Activated CD8-positive, alpha-beta T cell treated with anti-CD3 and anti-CD28 coated beads for 36 hours (primary cell): ENCODE measurements around the gene SLC9B1. TPM values are rescaled to one million over a fixed set of nuclear protein-coding genes. Genes with fewer than 3 reads are reported as not detected.
A peak's percentile ranks its signal among the peaks of the same experiment; 100 is the strongest.

Experiments
- ATAC-seq: fragments of 200-7000 bp; cut with Tn5 transposase; one replicate; pipeline ENCODE4 v1.10.0; 2021; ENCODE audit warnings: mild to moderate bottlenecking, moderate library complexity
- CTCF ChIA-PET: fragments of 350-600 bp; sonication (Branson Sonifier 250); formaldehyde crosslinking; loops from one replicate; lab custom pipeline; 2021; ENCODE audit warnings: antibody characterized with exemption; lab: Charles Lee
- POLR2A ChIA-PET: fragments of 350-600 bp; sonication (Branson Sonifier 250); formaldehyde crosslinking; loops from one replicate; lab custom pipeline; 2021; ENCODE audit warnings: antibody characterized with exemption; lab: Charles Lee
- DNase-seq: peaks from one replicate; pipeline ENCODE4 v3.0.0-alpha.2; 2020
- H3K27ac Mint-ChIP-seq: one replicate; pipeline ENCODE4 v1.8.0; 2021; ENCODE audit warnings: mild to moderate bottlenecking, mixed read lengths
- H3K27me3 Mint-ChIP-seq: one replicate; pipeline ENCODE4 v1.8.0; 2021; ENCODE audit warnings: mixed read lengths
- H3K36me3 Mint-ChIP-seq: one replicate; pipeline ENCODE4 v1.8.0; 2021; ENCODE audit warnings: low read depth, mixed read lengths
- H3K4me1 Mint-ChIP-seq: one replicate; pipeline ENCODE4 v1.8.0; 2021; ENCODE audit warnings: low read depth, mixed read lengths
- H3K4me3 Mint-ChIP-seq: one replicate; pipeline ENCODE4 v1.8.0; 2021; ENCODE audit warnings: mild to moderate bottlenecking, moderate library complexity, mixed read lengths
- H3K9me3 Mint-ChIP-seq: one replicate; pipeline ENCODE4 v1.8.0; 2021; ENCODE audit warnings: mixed read lengths
- CTCF ChIP-seq: fragments of 200-600 bp; IDR thresholded peaks from one replicate; pipeline ENCODE4 v1.8.0; 2022; ENCODE audit warnings: antibody characterized with exemption, mild to moderate bottlenecking
- intact Hi-C: fragments of 100-400 bp; cut with micrococcal nuclease; formaldehyde crosslinking; loops from one replicate; pipeline ENCODE4 v1.10.0; 2022
- total RNA-seq, 2 experiments: library from RNA; stranded (reverse); gene quantifications; one replicate each; pipeline ENCODE4 v1.2.3, GENCODE V29; 2021

The SLC9B1 gene
- total RNA-seq, 2 experiments from 2014 or later: 1.9 to 2.4 TPM

- H3K36me3 Mint-ChIP-seq: peaks cover 37% of the 10 kb centered on the region
- no peaks in the 10 kb centered on the region for H3K9me3 Mint-ChIP-seq
- ATAC-seq (no peak), DNase-seq (no peak)
- H3K27me3 Mint-ChIP-seq: no peaks in the 10 kb centered on the region
- CTCF ChIA-PET: interaction anchor here (0.8 to 6.8 kb wide), 8 partner anchors 8 to 238 kb away, joined by 3 to 78 read pairs (median 6); partner anchors contain the start of gene BDH2
- no peak for TF ChIP-seq CTCF
- no peaks in the 10 kb centered on the region for H3K4me1 Mint-ChIP-seq
- no peak overlapping the region for H3K4me3 Mint-ChIP-seq
- POLR2A ChIA-PET: interaction anchor here (0.9 to 1.1 kb wide), 2 partner anchors 18 to 24 kb away, joined by 3 to 4 read pairs; partner anchors contain the start of gene SLC9B1
- intact Hi-C loops: no loop called here
- H3K27ac Mint-ChIP-seq: no peak overlapping the region
These were observed 24.7 kb upstream of the SLC9B1 start for GRCh38 chr4:103044183-103044582.

DNA sequence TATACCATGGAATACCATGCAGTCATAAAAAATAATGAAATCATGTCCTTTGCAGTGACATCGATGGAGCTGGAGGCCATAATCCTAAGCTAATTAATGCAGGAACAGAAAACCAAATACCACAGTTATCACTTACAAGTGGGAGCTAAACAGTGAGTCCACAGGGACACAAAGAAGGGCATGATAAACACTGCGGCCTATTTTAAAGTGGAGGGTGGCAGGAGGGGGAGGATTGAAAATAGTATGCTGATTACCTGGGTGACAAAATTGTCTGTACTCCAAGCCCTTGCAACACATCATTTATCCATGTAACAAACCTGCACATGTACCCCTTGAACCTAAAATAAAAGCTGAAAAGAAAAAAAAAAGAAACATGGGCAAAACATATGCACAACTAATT is 16.7 kb upstream of the SLC9B1 start:
- H3K4me1 Mint-ChIP-seq: peaks cover 4% of the 10 kb centered on the region
- no peak for ATAC-seq
- H3K4me3 Mint-ChIP-seq: no peak overlapping the region
- ChIA-PET CTCF (interaction anchor here (0.9 to 2.0 kb wide), 3 partner anchors 53 to 56 kb away, joined by 3 to 6 read pairs (median 3); no protein-coding TSS in a partner anchor), POLR2A (no interaction called here)
- H3K27ac Mint-ChIP-seq: no peak overlapping the region
- DNase-seq: no peak
- no peaks in the 10 kb centered on the region for H3K27me3 Mint-ChIP-seq
- no peak for TF ChIP-seq CTCF
- no peaks in the 10 kb centered on the region for H3K9me3 Mint-ChIP-seq
- intact Hi-C loops: no loop called here
- peaks cover 25% of the 10 kb centered on the region for H3K36me3 Mint-ChIP-seq

- POLR2A ChIA-PET: interaction anchor here (0.7 kb wide), 1 partner anchor 13 kb away, joined by 4 read pairs; no protein-coding TSS in a partner anchor
- intact Hi-C loops: no loop called here
- ATAC-seq (peak; percentile 66), DNase-seq (peak; percentile 19)
- Mint-ChIP-seq H3K9me3 (no peaks in the 10 kb centered on the region), H3K27me3 (no peaks in the 10 kb centered on the region), H3K4me3 (no peak overlapping the region), H3K4me1 (peaks cover 4% of the 10 kb centered on the region), H3K36me3 (peaks cover 28% of the 10 kb centered on the region), H3K27ac (no peak overlapping the region)
- TF ChIP-seq CTCF: peak; percentile 34
- CTCF ChIA-PET: interaction anchor here (0.9 to 1.4 kb wide), 6 partner anchors 11 to 405 kb away, joined by 3 to 8 read pairs (median 4); no protein-coding TSS in a partner anchor
These were observed 13.1 kb upstream of the SLC9B1 start for GRCh38 chr4:103032574-103032973.

DNA sequence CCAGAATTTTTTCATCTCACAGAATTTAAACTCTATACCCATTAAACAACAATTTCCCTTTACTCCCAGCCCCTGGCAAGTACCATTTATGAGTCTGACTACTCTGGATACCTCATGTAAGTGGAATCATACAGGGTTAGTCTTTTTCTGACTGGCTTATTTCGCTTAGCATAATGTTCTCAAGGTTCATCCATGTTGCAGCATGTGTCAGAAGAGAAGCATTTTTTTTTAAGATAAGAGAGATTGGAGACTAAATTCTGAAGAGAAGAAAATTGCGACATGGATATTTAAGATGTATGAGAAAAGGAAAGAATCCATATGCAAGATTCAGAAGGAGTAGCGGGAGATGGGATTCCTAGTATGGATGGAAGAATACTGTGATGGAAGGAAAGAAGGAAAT is 11.3 kb upstream of the SLC9B1 start:
- no peaks in the 10 kb centered on the region for H3K27me3 Mint-ChIP-seq
- H3K4me3 Mint-ChIP-seq: no peak overlapping the region
- DNase-seq (no peak), ATAC-seq (no peak)
- H3K9me3 Mint-ChIP-seq: no peaks in the 10 kb centered on the region
- no peak overlapping the region for H3K27ac Mint-ChIP-seq
- peaks cover 8% of the 10 kb centered on the region for H3K4me1 Mint-ChIP-seq
- peaks cover 17% of the 10 kb centered on the region for H3K36me3 Mint-ChIP-seq
- intact Hi-C loops: no loop called here
- POLR2A ChIA-PET: no interaction called here
- no peak for TF ChIP-seq CTCF
- CTCF ChIA-PET: no interaction called here

DNA sequence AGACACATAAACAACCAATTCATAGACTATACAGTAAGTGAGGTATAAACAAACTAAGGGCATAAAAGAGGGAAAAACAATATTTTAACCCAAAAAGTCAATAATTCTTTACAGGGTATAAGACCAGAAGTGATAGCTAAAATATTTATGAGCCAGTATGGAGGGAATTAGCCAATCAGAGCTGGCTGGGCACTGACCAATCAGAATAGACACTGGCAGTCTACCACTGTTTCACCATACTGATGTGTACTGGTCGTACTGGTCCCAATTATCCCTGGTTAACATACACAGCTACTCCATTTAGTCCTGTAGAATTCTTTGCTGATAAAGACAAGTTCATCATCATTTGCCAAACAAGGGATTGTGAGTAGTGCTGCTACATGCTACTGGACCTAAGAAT is 9.8 kb upstream of the SLC9B1 start:
- no peak for ATAC-seq
- Mint-ChIP-seq H3K4me3 (no peak overlapping the region), H3K27ac (no peak overlapping the region), H3K4me1 (peaks cover 11% of the 10 kb centered on the region), H3K27me3 (no peaks in the 10 kb centered on the region), H3K9me3 (no peaks in the 10 kb centered on the region), H3K36me3 (peaks cover 8% of the 10 kb centered on the region)
- intact Hi-C loops: no loop called here
- ChIA-PET CTCF (interaction anchor here (2.0 kb wide), 1 partner anchor 62 kb away, joined by 6 read pairs; no protein-coding TSS in a partner anchor), POLR2A (no interaction called here)
- no peak for DNase-seq
- no peak for TF ChIP-seq CTCF
